AG04449 (cell line): Measurements from ENCODE around the gene CCR9.

Source experiments
- CTCF ChIA-PET: fragments of 350-600 bp; formaldehyde crosslinking; extraction: SDS; loops from one replicate; lab custom pipeline; 2021; ENCODE audit warnings: antibody characterized with exemption; lab: Yijun Ruan, JAX
- POLR2A ChIA-PET: fragments of 400-600, 350-600 bp; formaldehyde crosslinking; extraction: SDS; loops from one replicate; lab custom pipeline; 2020; ENCODE audit warnings: antibody characterized with exemption, inconsistent platforms; lab: Yijun Ruan, JAX
- DNase-seq: peaks from one replicate; pipeline ENCODE4 v3.0.0-alpha.2; 2010; ENCODE audit warnings: low read depth, low spot score
- H3K4me3 ChIP-seq: 2 replicates; pipeline ENCODE4 v1.5.1; 2011; ENCODE audit warnings: low read depth, mild to moderate bottlenecking, control low read depth, low read length
- CTCF ChIP-seq: IDR thresholded peaks from one replicate; pipeline ENCODE4 v1.5.1; 2011; ENCODE audit warnings: mild to moderate bottlenecking, moderate library complexity, low read length, control low read depth, inconsistent platforms; ENCODE audit not compliant: insufficient read depth; ENCODE audit errors: missing control alignments

Gene CCR9

GRCh38 chr3:45874677-45875346 lies 11.5 kb upstream of the CCR9 start:
- CTCF ChIA-PET: no interaction called here
- H3K4me3 ChIP-seq: no peak overlapping the region
- no peak for DNase-seq
- no peak for TF ChIP-seq CTCF
- POLR2A ChIA-PET: no interaction called here

DNA sequence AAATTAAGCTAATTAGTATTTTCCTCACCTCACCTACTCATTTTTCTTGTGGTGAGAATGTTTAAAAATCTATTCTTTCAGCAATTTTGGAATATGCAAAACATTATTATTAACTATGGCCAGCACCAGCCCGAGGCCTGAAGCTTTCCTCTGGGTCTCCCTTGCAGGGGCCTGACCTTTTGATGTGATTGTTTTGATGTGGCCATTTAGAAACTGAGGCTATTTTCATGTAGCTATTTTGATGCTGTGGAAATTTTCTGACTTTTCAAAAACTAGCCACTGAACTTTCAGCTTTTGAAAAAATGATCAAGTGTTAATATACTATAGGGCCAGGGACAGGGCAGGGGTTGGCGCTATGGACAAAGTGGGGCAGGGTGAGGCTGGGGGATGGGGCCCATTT lies 8.2 kb upstream of the CCR9 start:
- TF ChIP-seq CTCF: no peak
- POLR2A ChIA-PET: interaction anchor here (0.6 kb wide), 1 partner anchor 171 kb away, joined by 3 read pairs; no protein-coding TSS in a partner anchor
- CTCF ChIA-PET: interaction anchor here (0.7 to 1.1 kb wide), 2 partner anchors 10 kb away, joined by 3 to 4 read pairs; no protein-coding TSS in a partner anchor
- DNase-seq: no peak
- no peak overlapping the region for H3K4me3 ChIP-seq

- CTCF ChIA-PET: interaction anchor here (1.0 to 1.4 kb wide), 3 partner anchors 10 to 198 kb away, joined by 3 to 5 read pairs (median 3); no protein-coding TSS in a partner anchor
- no peak for TF ChIP-seq CTCF
These were observed 5.6 kb upstream of the CCR9 start for GRCh38 chr3:45880725-45881077.

GRCh38 chr3:45881078-45882022 lies 5.0 kb upstream of the CCR9 start:
- DNase-seq: no peak
- no peak for TF ChIP-seq CTCF
- ChIA-PET POLR2A (no interaction called here), CTCF (interaction anchor here (1.0 to 1.4 kb wide), 3 partner anchors 9 to 198 kb away, joined by 3 to 5 read pairs (median 3); no protein-coding TSS in a partner anchor)
- no peak overlapping the region for H3K4me3 ChIP-seq

More at GRCh38 chr3:45880725-45881077, 5.6 kb upstream of the CCR9 start:
- H3K4me3 ChIP-seq: no peak overlapping the region
- POLR2A ChIA-PET: no interaction called here
- no peak for DNase-seq

DNA sequence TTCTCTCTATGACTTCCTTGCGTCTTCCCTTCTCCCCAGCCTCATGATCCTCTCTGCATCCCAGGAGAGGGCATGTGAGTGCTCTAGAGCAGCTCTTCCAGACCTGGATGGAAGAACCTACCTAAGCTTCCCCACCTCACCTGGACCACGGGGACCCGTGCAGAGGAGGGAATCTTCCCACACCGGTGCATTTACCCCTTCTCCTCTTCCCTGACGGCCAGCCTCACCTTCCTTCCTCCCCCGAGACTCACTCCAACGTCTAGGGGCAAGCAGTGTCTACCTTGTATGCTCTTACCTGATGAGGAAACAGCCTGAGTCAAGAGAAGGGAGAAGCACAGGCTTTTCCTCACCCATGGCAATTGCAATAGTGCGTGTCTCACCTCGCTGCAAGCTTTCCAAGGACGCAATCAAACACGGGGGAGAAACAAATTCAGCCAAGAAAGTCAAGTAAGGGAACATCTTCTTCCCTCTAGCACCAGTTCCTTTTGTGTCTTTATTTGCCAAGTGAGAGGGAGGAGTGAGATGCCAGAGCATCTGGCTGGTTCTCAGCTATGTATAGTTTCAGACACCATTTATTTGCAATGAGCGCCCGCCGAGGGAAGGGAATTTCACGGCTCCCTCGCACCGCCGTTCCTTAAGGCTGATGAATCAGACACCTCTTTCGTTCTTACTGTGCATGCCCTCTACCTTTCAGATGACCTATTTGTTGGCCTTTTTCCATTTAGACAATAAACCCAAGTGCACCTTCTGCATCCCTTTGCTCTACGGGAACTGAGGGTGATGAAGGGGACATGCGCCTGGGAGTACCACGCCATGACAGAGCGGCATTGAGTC lies 1.8 kb upstream of the CCR9 start:
- ChIA-PET POLR2A (no interaction called here), CTCF (interaction anchor here (0.9 to 1.0 kb wide), 3 partner anchors 13 to 56 kb away, joined by 3 read pairs; no protein-coding TSS in a partner anchor)
- TF ChIP-seq CTCF: no peak

More for the DNA sequence above, 1.8 kb upstream of the CCR9 start:
- DNase-seq: no peak
- H3K4me3 ChIP-seq: no peak overlapping the region
